Hepatocyte (in vitro differentiated cells): Measurements from ENCODE around the gene PRKG1. TPM values are rescaled to one million over a fixed set of nuclear protein-coding genes. Genes with fewer than 3 reads are reported as not detected.

Experiments used
- DNase-seq: peaks from one replicate; pipeline ENCODE4 v3.0.0-alpha.2; 2016; ENCODE audit warnings: low spot score
- H2AFZ ChIP-seq: fragments of 200-600 bp; sonication (generic); 2 replicates; pipeline ENCODE4 v1.6.0; 2016; ENCODE audit warnings: antibody characterized with exemption, mild to moderate bottlenecking
- H3K27ac ChIP-seq: fragments of 200-600 bp; sonication (generic); 2 replicates; pipeline ENCODE4 v1.5.1; 2016; ENCODE audit warnings: mild to moderate bottlenecking
- H3K27me3 ChIP-seq: fragments of 200-600 bp; sonication (generic); 2 replicates; pipeline ENCODE4 v1.6.1; 2016
- H3K36me3 ChIP-seq: fragments of 200-600 bp; sonication (generic); replicated peaks from 2 replicates; pipeline ENCODE4 v1.5.1; 2016; ENCODE audit warnings: low read depth; ENCODE audit not compliant: insufficient read depth
- H3K4me1 ChIP-seq: fragments of 200-600 bp; sonication (generic); 2 replicates; pipeline ENCODE4 v1.5.1; 2016; ENCODE audit warnings: mild to moderate bottlenecking, moderate library complexity; ENCODE audit not compliant: insufficient read depth
- H3K4me2 ChIP-seq: fragments of 200-600 bp; sonication (generic); 2 replicates; pipeline ENCODE4 v1.6.0; 2016
- H3K4me3 ChIP-seq: fragments of 200-600 bp; sonication (generic); 2 replicates; pipeline ENCODE4 v1.5.1; 2016; ENCODE audit warnings: mild to moderate bottlenecking
- H3K79me2 ChIP-seq: fragments of 200-600 bp; sonication (generic); 2 replicates; pipeline ENCODE4 v1.6.0; 2017; ENCODE audit warnings: mild to moderate bottlenecking
- H3K9me2 ChIP-seq: fragments of 200-600 bp; sonication (generic); replicated peaks from 2 replicates; pipeline ENCODE4 v1.6.0; 2017; ENCODE audit warnings: mild to moderate bottlenecking; ENCODE audit not compliant: insufficient read depth
- H3K9me3 ChIP-seq: fragments of 200-600 bp; sonication (generic); 2 replicates; pipeline ENCODE4 v1.5.1; 2016; ENCODE audit warnings: low read depth, mild to moderate bottlenecking
- H4K20me1 ChIP-seq: fragments of 200-600 bp; sonication (generic); 2 replicates; pipeline ENCODE4 v1.6.0; 2016; ENCODE audit warnings: mild to moderate bottlenecking; ENCODE audit not compliant: insufficient read depth, poor library complexity, severe bottlenecking
- EZH2 ChIP-seq: fragments of 200-600 bp; sonication (generic); IDR thresholded peaks from 2 replicates; pipeline ENCODE4 v1.6.1; 2016; ENCODE audit warnings: antibody characterized with exemption, mild to moderate bottlenecking, borderline replicate concordance
- EZH2phosphoT487 ChIP-seq: fragments of 200-600 bp; sonication (generic); IDR thresholded peaks from one replicate; pipeline ENCODE4 v1.6.1; 2018; ENCODE audit warnings: antibody characterized with exemption, mild to moderate bottlenecking, low read depth, moderate library complexity; ENCODE audit not compliant: unreplicated experiment, severe bottlenecking
- WGBS: methylation state at CpG from one replicate; pipeline ENCODE4 v1.1.6; 2016; ENCODE audit warnings: low lambda C conversion rate; ENCODE audit errors: missing lambda C conversion rate; 5-methylcytosine and 5-hydroxymethylcytosine counted together
- polyA plus RNA-seq: library from polyadenylated mRNA; unstranded; fragments of >200 nt; fragmentation: Nextera tagmentation; extraction: Ambion mirVana; gene quantifications from 2 replicates; pipeline ENCODE4 v1.2.1, GENCODE V29; 2016
- total RNA-seq: library from RNA; depleted of rRNA; stranded (reverse); fragments of >200 nt; gene quantifications from 2 replicates; pipeline ENCODE4 v1.2.3, GENCODE V29; 2014
- TF ChIP-seq, protein P1 (sequence below): fragments of 200-600 bp; sonication (generic); IDR thresholded peaks from 2 replicates; pipeline ENCODE4 v1.5.1; 2016; ENCODE audit warnings: antibody characterized with exemption, mild to moderate bottlenecking; ENCODE audit not compliant: poor library complexity

PRKG1 gene
- total and polyA plus RNA-seq, 2 experiments from 2014 or later: 4.0 to 8.1 TPM

GRCh38 chr10:51699475-51700227 lies 625.4 kb downstream of the PRKG1 start, which contains the start of gene CSTF2T:
Gene CSTF2T (minus strand): TSS chr10:51699595. CDS start chr10:51699549, 46 bp downstream.
- H2AFZ ChIP-seq: peak within 1 kb of the TSS; percentile 91
- under 1% methylated on average over 45 of the region's 45 CpGs for WGBS
- no peaks in the 10 kb centered on the region for H4K20me1 ChIP-seq
- peak within 1 kb of the TSS; percentile 99 for H3K27ac ChIP-seq
- H3K4me1 ChIP-seq: peaks cover 10% of the 10 kb centered on the region
- no peaks in the 10 kb centered on the region for H3K27me3 ChIP-seq
- H3K9me2 ChIP-seq: no peaks in the 10 kb centered on the region
- TF ChIP-seq, protein P1, sequence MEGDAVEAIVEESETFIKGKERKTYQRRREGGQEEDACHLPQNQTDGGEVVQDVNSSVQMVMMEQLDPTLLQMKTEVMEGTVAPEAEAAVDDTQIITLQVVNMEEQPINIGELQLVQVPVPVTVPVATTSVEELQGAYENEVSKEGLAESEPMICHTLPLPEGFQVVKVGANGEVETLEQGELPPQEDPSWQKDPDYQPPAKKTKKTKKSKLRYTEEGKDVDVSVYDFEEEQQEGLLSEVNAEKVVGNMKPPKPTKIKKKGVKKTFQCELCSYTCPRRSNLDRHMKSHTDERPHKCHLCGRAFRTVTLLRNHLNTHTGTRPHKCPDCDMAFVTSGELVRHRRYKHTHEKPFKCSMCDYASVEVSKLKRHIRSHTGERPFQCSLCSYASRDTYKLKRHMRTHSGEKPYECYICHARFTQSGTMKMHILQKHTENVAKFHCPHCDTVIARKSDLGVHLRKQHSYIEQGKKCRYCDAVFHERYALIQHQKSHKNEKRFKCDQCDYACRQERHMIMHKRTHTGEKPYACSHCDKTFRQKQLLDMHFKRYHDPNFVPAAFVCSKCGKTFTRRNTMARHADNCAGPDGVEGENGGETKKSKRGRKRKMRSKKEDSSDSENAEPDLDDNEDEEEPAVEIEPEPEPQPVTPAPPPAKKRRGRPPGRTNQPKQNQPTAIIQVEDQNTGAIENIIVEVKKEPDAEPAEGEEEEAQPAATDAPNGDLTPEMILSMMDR: no peak
- TF ChIP-seq EZH2: no peak
- no peaks in the 10 kb centered on the region for H3K36me3 ChIP-seq
- H3K79me2 ChIP-seq: peaks cover 22% of the 10 kb centered on the region
- peak within 1 kb of the TSS; percentile 79 for H3K4me2 ChIP-seq
- peak; percentile 93 for DNase-seq
- H3K9me3 ChIP-seq: no peaks in the 10 kb centered on the region
- H3K4me3 ChIP-seq: peak within 1 kb of the TSS; percentile 82

DNA sequence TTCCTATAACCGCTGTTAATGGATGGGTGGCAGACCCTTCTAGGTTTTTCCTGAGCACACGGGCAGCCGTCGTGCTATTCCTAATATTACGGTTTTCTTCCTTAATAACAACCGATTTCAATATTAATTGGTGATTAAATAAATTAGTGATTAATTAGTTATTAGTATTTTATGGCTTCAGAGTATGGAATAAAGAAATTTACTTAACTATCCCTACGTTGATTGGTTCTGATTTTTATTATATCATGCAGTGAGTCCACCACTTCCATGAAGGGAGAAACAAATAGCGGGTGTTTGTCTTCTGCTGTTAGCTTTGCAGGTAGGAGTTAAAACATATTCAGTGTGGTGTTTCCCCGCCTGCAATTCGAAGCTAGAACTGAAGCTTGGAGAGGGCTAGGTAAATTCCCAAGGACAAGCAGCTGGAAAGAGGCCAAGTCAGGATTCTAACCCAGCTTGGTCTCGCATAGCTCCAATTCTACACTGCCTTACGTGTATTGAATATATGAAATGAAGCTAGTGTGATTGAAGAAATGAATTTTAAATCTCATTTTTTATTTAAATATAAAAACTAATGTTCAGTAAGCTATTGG lies 626.0 kb downstream of the PRKG1 start:
- peak overlapping the region; percentile 82 for H3K4me3 ChIP-seq
- TF ChIP-seq EZH2phosphoT487 (no peak), EZH2 (no peak)
- TF ChIP-seq, protein P1: no peak
- H3K27ac ChIP-seq: peak overlapping the region; percentile 99
- no peaks in the 10 kb centered on the region for H3K36me3 ChIP-seq
- H2AFZ ChIP-seq: peak overlapping the region; percentile 91
- H3K4me2 ChIP-seq: peak overlapping the region; percentile 79
- peaks cover 10% of the 10 kb centered on the region for H3K4me1 ChIP-seq
- 22% methylated on average over 12 of the region's 12 CpGs for WGBS
- H3K79me2 ChIP-seq: peaks cover 22% of the 10 kb centered on the region
- peak; percentile 55 for DNase-seq
- H4K20me1 ChIP-seq: no peaks in the 10 kb centered on the region
- no peaks in the 10 kb centered on the region for H3K9me3 ChIP-seq
- H3K9me2 ChIP-seq: no peaks in the 10 kb centered on the region
- no peaks in the 10 kb centered on the region for H3K27me3 ChIP-seq

DNA sequence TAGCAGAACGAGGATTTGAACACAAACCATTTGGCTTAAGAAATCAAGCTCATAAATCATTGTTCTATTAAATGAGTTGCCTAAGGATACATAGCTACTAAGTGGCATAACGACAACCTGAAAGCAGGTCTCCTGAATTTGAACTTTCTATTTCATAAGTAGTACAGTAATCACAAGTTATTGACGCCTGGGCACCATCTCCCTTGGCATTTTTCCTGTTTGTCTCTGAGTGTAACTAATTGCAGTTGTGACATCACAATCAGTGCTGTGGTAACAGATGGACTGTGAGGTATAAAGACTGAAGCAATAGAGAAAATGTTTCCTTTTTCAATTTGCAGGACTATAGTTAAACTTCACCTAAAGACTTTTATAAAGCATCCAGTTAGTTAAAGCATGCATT lies 631.5 kb downstream of the PRKG1 start:
- WGBS: 84% methylated on average over 3 of the region's 3 CpGs
- H4K20me1 ChIP-seq: no peaks in the 10 kb centered on the region
- no peaks in the 10 kb centered on the region for H3K4me1 ChIP-seq
- no peaks in the 10 kb centered on the region for H3K79me2 ChIP-seq
- H3K9me3 ChIP-seq: no peaks in the 10 kb centered on the region
- no peak overlapping the region for H3K4me3 ChIP-seq
- no peak for TF ChIP-seq EZH2phosphoT487
- TF ChIP-seq, protein P1: no peak
- no peak for TF ChIP-seq EZH2
- no peaks in the 10 kb centered on the region for H3K36me3 ChIP-seq
- H3K9me2 ChIP-seq: no peaks in the 10 kb centered on the region
- no peak overlapping the region for H3K27ac ChIP-seq
- no peaks in the 10 kb centered on the region for H3K27me3 ChIP-seq
- no peak overlapping the region for H2AFZ ChIP-seq
- no peak for DNase-seq
- no peak overlapping the region for H3K4me2 ChIP-seq
